ENCODE data around the gene CD52.
A peak's percentile ranks its signal among the peaks of the same experiment; 100 is the strongest.

CD52 gene

DNA sequence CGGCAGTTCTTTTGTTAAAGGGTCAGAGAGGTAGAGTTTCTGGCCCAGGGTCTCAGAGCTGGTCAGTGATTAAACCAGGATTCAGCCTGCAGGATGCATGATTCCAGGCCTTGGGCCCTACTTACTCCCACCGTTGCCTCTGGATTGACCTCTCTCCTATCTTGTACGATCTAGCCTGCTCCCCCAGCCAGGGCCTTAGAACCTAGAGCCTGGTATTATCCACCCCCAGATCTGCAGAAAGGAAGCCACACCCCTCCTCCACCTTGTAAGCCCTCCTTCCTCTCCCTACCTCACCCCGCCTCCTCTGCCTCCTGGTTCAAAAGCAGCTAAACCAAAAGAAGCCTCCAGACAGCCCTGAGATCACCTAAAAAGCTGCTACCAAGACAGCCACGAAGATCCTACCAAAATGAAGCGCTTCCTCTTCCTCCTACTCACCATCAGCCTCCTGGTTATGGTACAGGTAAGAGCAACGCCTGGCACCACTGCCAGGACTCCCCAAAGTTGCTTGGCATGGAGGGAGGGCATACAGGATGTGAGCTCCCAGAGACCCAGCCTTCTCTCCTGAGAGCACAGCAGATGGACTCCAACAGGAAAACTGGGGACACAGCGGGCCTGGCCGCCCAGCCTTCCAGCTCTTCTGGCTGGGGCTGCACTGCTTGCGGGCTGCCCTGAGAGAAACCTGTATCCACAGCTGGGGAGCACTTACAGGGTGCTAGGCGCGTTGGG lies at the start of gene CD52:
CD52 (plus strand) TSS at position 347 of the 726 bp plus-strand sequence; CDS start at position 407, 60 bp downstream.
- no peak for FAIRE-seq
- no peak for DNase-seq (ENCODE audit: insufficient read length, low spot score)
- TF ChIP-seq, protein P1, sequence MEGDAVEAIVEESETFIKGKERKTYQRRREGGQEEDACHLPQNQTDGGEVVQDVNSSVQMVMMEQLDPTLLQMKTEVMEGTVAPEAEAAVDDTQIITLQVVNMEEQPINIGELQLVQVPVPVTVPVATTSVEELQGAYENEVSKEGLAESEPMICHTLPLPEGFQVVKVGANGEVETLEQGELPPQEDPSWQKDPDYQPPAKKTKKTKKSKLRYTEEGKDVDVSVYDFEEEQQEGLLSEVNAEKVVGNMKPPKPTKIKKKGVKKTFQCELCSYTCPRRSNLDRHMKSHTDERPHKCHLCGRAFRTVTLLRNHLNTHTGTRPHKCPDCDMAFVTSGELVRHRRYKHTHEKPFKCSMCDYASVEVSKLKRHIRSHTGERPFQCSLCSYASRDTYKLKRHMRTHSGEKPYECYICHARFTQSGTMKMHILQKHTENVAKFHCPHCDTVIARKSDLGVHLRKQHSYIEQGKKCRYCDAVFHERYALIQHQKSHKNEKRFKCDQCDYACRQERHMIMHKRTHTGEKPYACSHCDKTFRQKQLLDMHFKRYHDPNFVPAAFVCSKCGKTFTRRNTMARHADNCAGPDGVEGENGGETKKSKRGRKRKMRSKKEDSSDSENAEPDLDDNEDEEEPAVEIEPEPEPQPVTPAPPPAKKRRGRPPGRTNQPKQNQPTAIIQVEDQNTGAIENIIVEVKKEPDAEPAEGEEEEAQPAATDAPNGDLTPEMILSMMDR (IDR thresholded peaks at IDR 0.05; ENCODE audit: insufficient read depth, missing control alignments) = no peak

- TF ChIP-seq, protein P1 (IDR thresholded peaks at IDR 0.05; ENCODE audit: insufficient read depth, missing control alignments) = no peak
- FAIRE-seq (no peak), DNase-seq (ENCODE audit: insufficient read length, low spot score) (no peak)
Measured at GRCh38 chr1:26268290-26269197, 49.2 kb upstream of the CD52 start.

DNA sequence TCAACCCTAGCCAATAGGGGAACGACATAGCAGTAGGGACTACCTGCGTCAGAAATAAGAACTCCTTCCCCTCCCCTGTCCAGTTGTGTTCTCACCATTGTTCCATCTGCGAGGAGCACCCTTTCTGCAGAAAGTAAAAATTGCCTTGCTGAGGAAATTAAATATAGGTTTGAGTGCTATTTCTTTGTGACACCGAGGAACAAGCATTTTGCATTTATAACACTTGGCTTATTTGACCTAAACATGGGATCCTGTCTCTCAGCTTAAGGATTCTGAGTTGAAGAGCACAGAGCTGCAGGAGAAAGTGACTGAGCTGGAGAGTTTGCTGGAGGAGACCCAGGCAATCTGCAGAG lies 48.6 kb upstream of the CD52 start:
- no peak for DNase-seq (ENCODE audit: insufficient read length, low spot score)
- TF ChIP-seq, protein P1 (IDR thresholded peaks at IDR 0.05; ENCODE audit: insufficient read depth, missing control alignments) = no peak
- no peak for FAIRE-seq

GRCh38 chr1:26274801-26275425 lies 42.8 kb upstream of the CD52 start:
- no peak for DNase-seq (ENCODE audit: insufficient read length, low spot score)
- TF ChIP-seq, protein P1 (IDR thresholded peaks at IDR 0.05; ENCODE audit: insufficient read depth, missing control alignments) = no peak
- no peak for FAIRE-seq

DNA sequence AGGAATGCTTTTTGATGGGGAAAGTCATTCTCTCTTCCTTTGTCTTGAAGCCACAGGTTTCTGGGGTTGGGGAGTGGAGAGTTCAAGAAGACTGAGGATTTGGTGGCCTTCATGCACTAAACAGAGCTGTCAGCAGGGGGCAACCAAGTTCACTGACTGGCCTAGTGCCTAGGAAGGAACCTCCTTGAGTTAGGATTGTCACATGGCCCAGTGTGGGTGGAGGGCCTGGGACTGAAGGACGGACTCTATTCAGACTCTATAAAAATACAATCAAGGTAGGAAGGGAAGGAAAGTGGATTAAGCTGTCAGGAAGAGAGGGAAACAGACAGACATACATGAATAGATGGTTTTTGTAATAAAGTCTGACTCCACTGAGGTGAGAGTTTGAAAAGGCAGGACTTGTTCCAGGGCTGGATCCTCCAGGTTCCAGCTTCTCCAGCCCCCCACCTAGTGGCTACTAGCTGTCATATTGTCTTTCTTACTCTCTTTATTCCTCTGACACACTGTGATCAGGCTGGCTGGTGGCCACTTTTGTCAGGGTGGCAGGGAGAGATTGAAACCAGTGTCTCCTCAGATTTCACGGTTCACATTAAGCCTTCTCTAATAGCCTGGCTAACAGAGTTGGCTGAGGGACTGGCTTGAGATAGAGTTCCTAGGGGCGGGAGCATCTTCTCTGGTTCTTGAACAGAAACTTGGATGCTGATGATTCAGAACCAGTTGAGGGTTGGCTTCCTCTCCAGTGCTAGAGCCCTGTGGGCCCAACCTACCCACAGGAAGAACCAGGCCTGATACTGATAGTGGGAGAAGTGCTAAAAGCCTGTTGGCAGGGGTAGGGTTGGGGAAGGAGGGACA lies 42.0 kb upstream of the CD52 start:
- TF ChIP-seq, protein P1 (IDR thresholded peaks at IDR 0.05; ENCODE audit: insufficient read depth, missing control alignments) = peak; percentile 69
- DNase-seq (ENCODE audit: insufficient read length, low spot score) = no peak
- no peak for FAIRE-seq

DNA sequence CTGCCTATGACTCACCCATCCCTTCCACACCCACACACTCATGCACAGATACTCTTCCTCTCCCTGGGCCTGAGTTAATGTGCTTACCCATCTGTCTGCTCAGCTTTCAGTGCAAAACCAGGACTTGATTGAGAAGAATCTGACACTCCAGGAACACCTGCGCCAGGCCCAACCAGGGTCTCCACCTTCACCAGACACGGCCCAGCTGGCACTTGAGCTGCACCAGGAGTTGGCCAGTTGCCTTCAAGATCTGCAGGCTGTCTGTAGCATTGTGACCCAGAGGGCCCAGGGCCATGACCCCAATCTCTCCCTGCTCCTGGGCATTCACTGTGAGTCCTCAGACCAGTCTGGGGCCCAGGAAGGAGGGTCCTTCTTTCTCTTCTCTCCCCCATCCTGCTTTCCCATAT lies 41.3 kb upstream of the CD52 start:
- TF ChIP-seq, protein P1 (IDR thresholded peaks at IDR 0.05; ENCODE audit: insufficient read depth, missing control alignments) = no peak
- DNase-seq (ENCODE audit: insufficient read length, low spot score) (no peak), FAIRE-seq (no peak)
